Central memory CD4-positive, alpha-beta T cell (primary cell): Measurements from ENCODE around the gene SPTY2D1.
A peak's percentile ranks its signal among the peaks of the same experiment; 100 is the strongest.
"Not testable (repeated sequence)": the region's sequence is repeated elsewhere in the genome, so short reads cannot be mapped to it uniquely, and the experiment has no call there.

ENCODE experiments used
- DNase-seq: peaks from one replicate; pipeline ENCODE4 v3.0.0; 2022

SPTY2D1 gene

GRCh38 chr11:18617688-18618341 lies 16.3 kb downstream of the SPTY2D1 start:
- peak; percentile 70 for DNase-seq

GRCh38 chr11:18615628-18616392 lies 18.3 kb downstream of the SPTY2D1 start:
- DNase-seq: no peak

- no peak for DNase-seq
Observed at GRCh38 chr11:18614667-18615066, 19.5 kb downstream of the SPTY2D1 start.

GRCh38 chr11:18612394-18612793 lies 21.7 kb downstream of the SPTY2D1 start:
- DNase-seq: no peak

GRCh38 chr11:18611196-18611595 lies 22.9 kb downstream of the SPTY2D1 start:
- DNase-seq: no peak

- DNase-seq: no peak
Observed at GRCh38 chr11:18608376-18608775, 25.8 kb downstream of the SPTY2D1 start.

GRCh38 chr11:18600915-18601569 lies 33.1 kb downstream of the SPTY2D1 start:
- DNase-seq: no peak

GRCh38 chr11:18599739-18600230 lies 34.4 kb downstream of the SPTY2D1 start, which contains the start of gene MISFA:
Gene MISFA (plus strand): TSS chr11:18599789. CDS start chr11:18599929, 140 bp downstream.
- DNase-seq: no peak

- no peak for DNase-seq
Observed at GRCh38 chr11:18594999-18595749, 39.0 kb downstream of the SPTY2D1 start.

- not testable (repeated sequence) for DNase-seq
Observed at GRCh38 chr11:18594088-18594487, 40.1 kb downstream of the SPTY2D1 start.

- no peak for DNase-seq
Observed at GRCh38 chr11:18590571-18590970, 43.6 kb downstream of the SPTY2D1 start.

- DNase-seq: peak; percentile 46
Observed at GRCh38 chr11:18588297-18589252, 45.6 kb downstream of the SPTY2D1 start, which contains the start of gene UEVLD. Gene UEVLD (minus strand): TSS chr11:18588734. CDS start chr11:18588654, 80 bp downstream.

- DNase-seq: no peak
Observed at GRCh38 chr11:18581825-18582224, 52.3 kb downstream of the SPTY2D1 start.

GRCh38 chr11:18580113-18580766 lies 53.9 kb downstream of the SPTY2D1 start:
- no peak for DNase-seq

- peak; percentile 15 for DNase-seq
Observed at GRCh38 chr11:18578975-18579598, 55.1 kb downstream of the SPTY2D1 start.

GRCh38 chr11:18575361-18575760 lies 58.8 kb downstream of the SPTY2D1 start:
- no peak for DNase-seq

GRCh38 chr11:18567081-18567480 lies 67.1 kb downstream of the SPTY2D1 start:
- DNase-seq: no peak

- no peak for DNase-seq
Observed at GRCh38 chr11:18566406-18566805, 67.7 kb downstream of the SPTY2D1 start.

GRCh38 chr11:18564149-18564548 lies 70.0 kb downstream of the SPTY2D1 start:
- no peak for DNase-seq

- DNase-seq: no peak
Observed at GRCh38 chr11:18563090-18563730, 70.9 kb downstream of the SPTY2D1 start.
